ENCODE results near the gene KLK1.
"Not testable (repeated sequence)": the region's sequence is repeated elsewhere in the genome, so short reads cannot be mapped to it uniquely, and the experiment has no call there.

KLK1 gene

DNA sequence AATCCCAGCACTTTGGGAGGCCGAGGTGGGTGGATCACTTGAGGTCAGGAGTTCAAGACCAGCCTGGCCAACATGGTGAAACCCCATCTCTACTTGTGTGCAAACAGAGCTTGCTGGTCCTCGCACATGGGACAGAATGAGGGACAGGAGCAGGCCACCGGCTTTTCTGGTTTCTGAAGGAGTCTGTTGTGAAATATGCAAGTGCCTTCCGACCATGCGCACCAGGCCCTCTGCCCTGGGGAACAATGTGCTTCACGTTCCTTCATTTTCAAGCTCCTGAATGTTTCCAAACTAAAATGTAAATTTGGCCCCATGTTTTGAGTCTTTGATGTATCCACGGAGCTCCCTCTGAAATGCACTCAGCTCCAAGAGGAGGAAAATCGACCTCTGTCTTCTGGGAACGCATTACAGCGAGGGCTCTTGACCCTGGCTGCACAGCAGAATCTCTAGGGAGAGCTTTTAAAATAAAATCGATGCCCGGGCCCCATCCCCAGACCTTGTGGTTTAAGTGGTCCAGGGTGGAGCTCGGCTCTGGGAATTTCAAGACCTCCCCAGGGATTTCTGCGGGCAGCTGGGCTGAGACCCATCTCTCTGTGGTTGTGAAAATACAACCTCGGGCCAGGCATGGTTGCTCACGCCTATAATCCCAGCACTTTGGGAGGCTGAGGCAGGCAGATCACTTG is 42.7 kb downstream of the KLK1 start:
- no peak overlapping the region for H3K27ac ChIP-seq (ENCODE audit: insufficient read depth, low read length, poor library complexity, severe bottlenecking)
- no peak for DNase-seq
- H3K36me3 ChIP-seq (ENCODE audit: control insufficient read depth, insufficient read depth, low read length), result no peaks in the 10 kb centered on the region
- H3K4me1 ChIP-seq (ENCODE audit: control insufficient read depth, insufficient read depth, low read length, poor library complexity, severe bottlenecking), result no peaks in the 10 kb centered on the region
- no peaks in the 10 kb centered on the region for H3K9me3 ChIP-seq (ENCODE audit: control insufficient read depth, low read length)
- no peak overlapping the region for H3K4me3 ChIP-seq (ENCODE audit: insufficient read depth, low read depth, low read length, poor library complexity, severe bottlenecking)
- H3K27me3 ChIP-seq (replicated peaks; ENCODE audit: control insufficient read depth, insufficient read depth, low read length, poor library complexity, severe bottlenecking), result peaks cover 20% of the 10 kb centered on the region

DNA sequence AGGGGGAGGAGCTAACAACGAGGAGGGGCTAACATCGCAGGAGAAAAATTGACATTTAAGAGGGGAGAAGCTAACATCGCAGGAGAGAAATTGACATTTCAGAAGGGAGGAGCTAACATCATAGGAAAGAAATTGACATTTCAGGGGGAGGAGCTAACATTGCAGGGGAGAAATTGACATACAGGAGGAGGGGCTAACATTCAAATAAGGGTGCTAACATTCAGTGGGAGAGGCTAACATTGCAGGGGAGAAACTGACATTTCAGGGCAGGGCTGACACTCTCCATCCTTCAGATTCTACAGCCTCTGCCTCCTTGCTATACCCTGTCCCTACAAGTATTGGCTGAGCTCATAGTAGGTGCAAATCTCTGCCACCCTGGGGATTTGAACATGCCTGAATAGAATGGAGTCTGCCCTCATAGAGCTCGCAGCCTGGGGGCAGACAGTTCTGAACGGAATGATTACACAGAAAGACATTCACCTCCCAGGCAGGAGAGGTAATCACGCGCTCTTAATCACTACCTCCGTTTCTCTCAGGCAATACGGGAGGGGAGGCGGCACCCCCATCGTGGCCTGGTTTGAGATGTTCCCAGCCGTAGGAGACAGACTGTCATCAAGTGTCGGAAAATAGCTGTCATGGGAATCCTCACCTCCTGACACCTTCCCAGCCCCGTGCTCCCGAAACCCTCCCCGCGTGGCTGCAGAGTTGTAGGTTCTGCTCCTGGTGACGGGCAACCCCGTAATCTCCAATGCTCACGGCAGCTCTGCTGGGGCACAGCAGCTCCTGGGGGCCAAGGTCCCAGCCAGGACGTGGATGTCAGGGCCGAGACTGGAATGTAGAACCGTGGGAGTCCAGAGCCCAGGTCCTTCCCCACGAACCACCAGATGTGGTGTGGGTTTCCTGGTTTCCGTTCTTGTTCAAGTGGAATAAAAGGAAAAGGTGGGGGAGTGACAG is 43.8 kb downstream of the KLK1 start:
- Histone ChIP-seq H3K27me3 (replicated peaks; ENCODE audit: control insufficient read depth, insufficient read depth, low read length, poor library complexity, severe bottlenecking) (peaks cover 23% of the 10 kb centered on the region), H3K4me3 (ENCODE audit: insufficient read depth, low read depth, low read length, poor library complexity, severe bottlenecking) (no peak overlapping the region), H3K27ac (ENCODE audit: insufficient read depth, low read length, poor library complexity, severe bottlenecking) (no peak overlapping the region), H3K4me1 (ENCODE audit: control insufficient read depth, insufficient read depth, low read length, poor library complexity, severe bottlenecking) (no peaks in the 10 kb centered on the region), H3K9me3 (ENCODE audit: control insufficient read depth, low read length) (no peaks in the 10 kb centered on the region), H3K36me3 (ENCODE audit: control insufficient read depth, insufficient read depth, low read length) (no peaks in the 10 kb centered on the region)
- no peak for DNase-seq

DNA sequence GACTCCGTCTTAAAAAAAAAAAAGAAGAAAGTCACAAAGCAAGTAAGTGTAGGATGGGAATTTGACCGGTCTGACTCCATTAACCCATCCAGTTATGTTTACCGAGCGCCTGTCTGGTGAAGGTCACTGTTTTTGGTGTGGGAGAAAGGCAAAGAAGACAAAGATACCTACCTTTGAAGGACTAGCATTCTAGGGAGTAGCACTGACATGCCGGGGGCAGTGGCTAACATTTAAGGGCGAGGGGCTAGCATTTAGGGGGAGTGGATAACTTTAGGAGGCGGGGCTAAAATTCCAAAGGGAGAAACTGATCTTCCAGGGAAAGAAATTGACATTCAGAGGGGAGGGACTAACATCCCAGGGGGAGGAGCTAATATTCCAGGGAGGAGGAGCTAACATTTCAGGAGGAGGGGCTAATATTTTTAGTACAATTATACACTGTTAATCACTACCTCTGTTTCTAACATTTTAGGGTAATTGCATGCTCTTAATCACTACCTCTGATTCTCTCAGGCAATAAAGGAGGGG is 44.6 kb downstream of the KLK1 start:
- H3K9me3 ChIP-seq (ENCODE audit: control insufficient read depth, low read length), result no peaks in the 10 kb centered on the region
- H3K27me3 ChIP-seq (replicated peaks; ENCODE audit: control insufficient read depth, insufficient read depth, low read length, poor library complexity, severe bottlenecking), result peaks cover 23% of the 10 kb centered on the region
- no peaks in the 10 kb centered on the region for H3K4me1 ChIP-seq (ENCODE audit: control insufficient read depth, insufficient read depth, low read length, poor library complexity, severe bottlenecking)
- no peak overlapping the region for H3K27ac ChIP-seq (ENCODE audit: insufficient read depth, low read length, poor library complexity, severe bottlenecking)
- DNase-seq, result no peak
- no peak overlapping the region for H3K4me3 ChIP-seq (ENCODE audit: insufficient read depth, low read depth, low read length, poor library complexity, severe bottlenecking)
- no peaks in the 10 kb centered on the region for H3K36me3 ChIP-seq (ENCODE audit: control insufficient read depth, insufficient read depth, low read length)

DNA sequence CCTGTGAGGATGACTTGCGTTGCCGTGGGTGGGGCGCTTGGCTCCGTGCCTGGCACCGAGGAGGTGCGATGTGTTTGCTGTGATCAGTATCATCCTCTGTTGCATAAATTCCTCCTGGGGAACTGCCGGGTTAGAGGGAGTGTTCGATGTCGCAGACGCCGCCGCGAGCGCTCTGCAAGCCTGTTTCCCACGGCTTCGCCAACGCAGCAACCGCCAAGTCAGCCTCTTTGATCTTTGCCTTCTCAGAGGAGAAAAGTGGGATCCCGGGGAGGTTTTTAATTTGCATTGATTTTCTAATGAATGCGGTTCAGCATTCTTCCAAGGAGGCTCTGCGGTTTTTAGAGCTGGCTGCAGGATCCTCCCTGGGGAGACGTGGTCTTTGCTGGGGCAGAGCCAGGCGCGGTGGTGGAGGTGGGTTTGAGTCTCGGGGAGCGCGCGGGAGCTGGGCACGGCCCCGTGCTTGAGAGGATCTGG is 45.7 kb downstream of the KLK1 start:
- H3K4me1 ChIP-seq (ENCODE audit: control insufficient read depth, insufficient read depth, low read length, poor library complexity, severe bottlenecking), result no peaks in the 10 kb centered on the region
- H3K27me3 ChIP-seq (replicated peaks; ENCODE audit: control insufficient read depth, insufficient read depth, low read length, poor library complexity, severe bottlenecking), result peaks cover 23% of the 10 kb centered on the region
- H3K4me3 ChIP-seq (ENCODE audit: insufficient read depth, low read depth, low read length, poor library complexity, severe bottlenecking), result no peak overlapping the region
- no peak for DNase-seq
- H3K9me3 ChIP-seq (ENCODE audit: control insufficient read depth, low read length), result no peaks in the 10 kb centered on the region
- H3K27ac ChIP-seq (ENCODE audit: insufficient read depth, low read length, poor library complexity, severe bottlenecking), result no peak overlapping the region
- no peaks in the 10 kb centered on the region for H3K36me3 ChIP-seq (ENCODE audit: control insufficient read depth, insufficient read depth, low read length)

DNA sequence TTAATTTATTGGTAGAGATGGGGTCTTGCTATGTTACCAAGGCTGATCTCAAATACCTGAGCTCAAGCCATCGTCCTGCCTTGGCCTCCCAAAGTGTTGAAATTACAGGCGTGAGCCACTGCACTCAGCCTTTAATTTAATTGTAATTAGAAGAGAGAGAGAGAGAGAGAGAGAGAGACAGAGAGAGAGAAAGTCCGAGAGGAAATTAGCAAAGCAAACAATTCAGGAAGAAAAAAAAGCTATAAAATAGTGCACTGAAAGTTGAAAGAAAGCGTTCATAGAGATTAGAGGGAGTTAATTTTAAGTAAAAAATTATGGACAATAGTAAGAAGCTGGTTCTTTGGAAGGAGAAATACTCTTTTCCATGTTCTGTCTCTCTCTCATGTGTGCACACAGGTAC is 46.3 kb downstream of the KLK1 start:
- Histone ChIP-seq H3K27ac (ENCODE audit: insufficient read depth, low read length, poor library complexity, severe bottlenecking) (no peak overlapping the region), H3K27me3 (replicated peaks; ENCODE audit: control insufficient read depth, insufficient read depth, low read length, poor library complexity, severe bottlenecking) (peaks cover 19% of the 10 kb centered on the region), H3K36me3 (ENCODE audit: control insufficient read depth, insufficient read depth, low read length) (no peaks in the 10 kb centered on the region), H3K9me3 (ENCODE audit: control insufficient read depth, low read length) (no peaks in the 10 kb centered on the region), H3K4me1 (ENCODE audit: control insufficient read depth, insufficient read depth, low read length, poor library complexity, severe bottlenecking) (no peaks in the 10 kb centered on the region), H3K4me3 (ENCODE audit: insufficient read depth, low read depth, low read length, poor library complexity, severe bottlenecking) (no peak overlapping the region)
- DNase-seq, result no peak

DNA sequence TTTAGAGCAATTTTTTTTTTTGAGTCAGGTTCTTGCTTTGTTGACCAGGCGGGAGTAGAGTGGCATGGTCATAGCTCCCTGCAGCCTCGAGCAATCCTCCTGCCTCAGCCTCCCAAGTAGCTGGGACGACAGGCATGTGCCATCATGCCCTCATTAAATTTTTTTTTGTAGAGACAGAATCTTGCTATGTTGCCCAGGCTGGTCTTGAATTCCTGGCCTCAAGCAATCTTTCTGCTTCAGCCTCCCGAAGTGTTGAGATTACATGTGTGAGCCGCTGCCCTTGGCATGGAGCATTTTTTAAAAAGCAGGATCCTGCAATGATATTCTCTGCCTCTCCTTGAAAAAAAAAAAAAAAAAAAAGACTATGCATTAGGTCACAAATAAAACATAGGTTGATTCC is 47.5 kb downstream of the KLK1 start:
- Histone ChIP-seq H3K36me3 (ENCODE audit: control insufficient read depth, insufficient read depth, low read length) (no peaks in the 10 kb centered on the region), H3K4me1 (ENCODE audit: control insufficient read depth, insufficient read depth, low read length, poor library complexity, severe bottlenecking) (no peaks in the 10 kb centered on the region), H3K4me3 (ENCODE audit: insufficient read depth, low read depth, low read length, poor library complexity, severe bottlenecking) (no peak overlapping the region), H3K27me3 (replicated peaks; ENCODE audit: control insufficient read depth, insufficient read depth, low read length, poor library complexity, severe bottlenecking) (peaks cover 18% of the 10 kb centered on the region), H3K9me3 (ENCODE audit: control insufficient read depth, low read length) (no peaks in the 10 kb centered on the region), H3K27ac (ENCODE audit: insufficient read depth, low read length, poor library complexity, severe bottlenecking) (no peak overlapping the region)
- DNase-seq, result no peak

DNA sequence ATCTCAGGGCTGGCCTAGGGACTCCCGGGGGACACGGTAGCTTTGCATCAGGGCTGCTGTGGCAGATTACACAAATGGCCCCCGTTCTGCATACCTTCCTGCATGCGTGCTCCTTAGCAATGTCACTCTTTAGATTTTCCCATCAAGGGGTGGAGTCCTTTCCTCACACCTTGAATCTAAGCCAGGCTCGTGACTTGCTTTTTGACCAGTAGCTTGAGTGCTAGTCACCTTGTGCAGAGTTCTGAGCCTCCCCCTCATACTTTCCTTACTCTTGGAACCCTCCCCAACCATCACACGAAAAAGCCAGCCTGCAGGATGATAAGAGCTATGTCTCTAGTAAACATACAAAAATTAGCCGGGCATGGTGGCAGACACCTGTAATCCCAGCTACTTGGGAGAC is 50.1 kb downstream of the KLK1 start:
- not testable (repeated sequence) for DNase-seq; H3K27me3 ChIP-seq (replicated peaks; ENCODE audit: control insufficient read depth, insufficient read depth, low read length, poor library complexity, severe bottlenecking); H3K4me1 ChIP-seq (ENCODE audit: control insufficient read depth, insufficient read depth, low read length, poor library complexity, severe bottlenecking); H3K36me3 ChIP-seq (ENCODE audit: control insufficient read depth, insufficient read depth, low read length); H3K27ac ChIP-seq (ENCODE audit: insufficient read depth, low read length, poor library complexity, severe bottlenecking); H3K4me3 ChIP-seq (ENCODE audit: insufficient read depth, low read depth, low read length, poor library complexity, severe bottlenecking); H3K9me3 ChIP-seq (ENCODE audit: control insufficient read depth, low read length)

DNA sequence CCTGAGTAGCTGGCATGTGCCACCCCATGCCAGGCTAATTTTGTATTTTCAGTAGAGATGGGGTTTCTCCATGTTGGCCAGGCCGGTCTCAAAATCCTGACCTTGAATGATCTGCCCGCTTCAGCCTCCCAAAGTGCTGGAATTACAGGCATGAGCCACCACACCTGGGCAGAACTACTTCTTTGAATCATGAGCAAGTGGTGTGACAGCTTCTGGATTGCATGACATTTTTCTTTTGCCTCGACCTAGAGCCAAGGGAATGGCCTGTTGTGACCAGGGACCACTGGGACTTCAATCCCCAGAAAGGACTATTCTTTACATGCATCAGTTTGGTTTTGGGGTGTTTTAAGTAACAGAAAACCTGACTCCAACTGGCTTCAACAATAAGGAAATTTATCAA is 50.7 kb downstream of the KLK1 start:
- not testable (repeated sequence) for DNase-seq; H3K9me3 ChIP-seq (ENCODE audit: control insufficient read depth, low read length); H3K27me3 ChIP-seq (replicated peaks; ENCODE audit: control insufficient read depth, insufficient read depth, low read length, poor library complexity, severe bottlenecking); H3K4me1 ChIP-seq (ENCODE audit: control insufficient read depth, insufficient read depth, low read length, poor library complexity, severe bottlenecking); H3K36me3 ChIP-seq (ENCODE audit: control insufficient read depth, insufficient read depth, low read length); H3K4me3 ChIP-seq (ENCODE audit: insufficient read depth, low read depth, low read length, poor library complexity, severe bottlenecking); H3K27ac ChIP-seq (ENCODE audit: insufficient read depth, low read length, poor library complexity, severe bottlenecking)

DNA sequence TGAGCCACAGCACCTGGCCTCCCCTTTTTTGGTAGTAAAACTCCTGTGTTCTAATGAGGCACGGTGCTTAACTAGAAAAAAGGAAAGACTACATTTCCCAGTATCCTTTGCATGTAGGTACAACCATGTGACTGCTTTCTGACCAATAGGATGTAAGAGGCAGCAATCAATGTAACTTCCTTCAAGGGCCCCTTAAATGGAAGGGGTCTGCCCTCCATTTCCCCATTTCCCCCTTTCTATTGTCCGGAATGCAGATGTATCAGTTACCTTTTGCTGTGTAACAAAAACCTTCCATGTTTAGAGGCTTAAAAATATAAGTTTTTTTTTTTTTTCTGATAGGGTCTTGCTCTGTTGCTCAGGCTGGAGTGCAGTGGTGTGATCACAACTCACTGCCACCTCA is 51.1 kb downstream of the KLK1 start:
- Histone ChIP-seq H3K4me1 (ENCODE audit: control insufficient read depth, insufficient read depth, low read length, poor library complexity, severe bottlenecking) (no peaks in the 10 kb centered on the region), H3K4me3 (ENCODE audit: insufficient read depth, low read depth, low read length, poor library complexity, severe bottlenecking) (no peak overlapping the region), H3K9me3 (ENCODE audit: control insufficient read depth, low read length) (no peaks in the 10 kb centered on the region), H3K27me3 (replicated peaks; ENCODE audit: control insufficient read depth, insufficient read depth, low read length, poor library complexity, severe bottlenecking) (peaks cover 4% of the 10 kb centered on the region), H3K36me3 (ENCODE audit: control insufficient read depth, insufficient read depth, low read length) (no peaks in the 10 kb centered on the region), H3K27ac (ENCODE audit: insufficient read depth, low read length, poor library complexity, severe bottlenecking) (no peak overlapping the region)
- DNase-seq, result no peak

DNA sequence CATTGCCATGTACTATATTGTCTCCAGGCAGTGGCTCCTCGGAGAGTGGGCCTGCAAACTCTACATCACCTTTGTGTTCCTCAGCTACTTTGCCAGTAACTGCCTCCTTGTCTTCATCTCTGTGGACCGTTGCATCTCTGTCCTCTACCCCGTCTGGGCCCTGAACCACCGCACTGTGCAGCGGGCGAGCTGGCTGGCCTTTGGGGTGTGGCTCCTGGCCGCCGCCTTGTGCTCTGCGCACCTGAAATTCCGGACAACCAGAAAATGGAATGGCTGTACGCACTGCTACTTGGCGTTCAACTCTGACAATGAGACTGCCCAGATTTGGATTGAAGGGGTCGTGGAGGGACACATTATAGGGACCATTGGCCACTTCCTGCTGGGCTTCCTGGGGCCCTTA is 52.7 kb downstream of the KLK1 start:
- Histone ChIP-seq H3K4me1 (ENCODE audit: control insufficient read depth, insufficient read depth, low read length, poor library complexity, severe bottlenecking) (no peaks in the 10 kb centered on the region), H3K4me3 (ENCODE audit: insufficient read depth, low read depth, low read length, poor library complexity, severe bottlenecking) (no peak overlapping the region), H3K27me3 (replicated peaks; ENCODE audit: control insufficient read depth, insufficient read depth, low read length, poor library complexity, severe bottlenecking) (peaks cover 3% of the 10 kb centered on the region), H3K27ac (ENCODE audit: insufficient read depth, low read length, poor library complexity, severe bottlenecking) (no peak overlapping the region), H3K36me3 (ENCODE audit: control insufficient read depth, insufficient read depth, low read length) (no peaks in the 10 kb centered on the region), H3K9me3 (ENCODE audit: control insufficient read depth, low read length) (no peaks in the 10 kb centered on the region)
- no peak for DNase-seq

Data from effector memory CD4-positive, alpha-beta T cell (primary cell).